NCI-H1092 treated with DMSO at 0.1 percent for 48 hours (cell line): ENCODE results near the gene SLC17A6.

Source experiments
- DNase-seq: peaks from one replicate; lab custom pipeline; 2025; lab: John Stamatoyannopoulos, UW

SLC17A6 gene

GRCh38 chr11:22389526-22390282, 51.5 kb downstream of the SLC17A6 start:
- no peak for DNase-seq

GRCh38 chr11:22390283-22390655, 52.1 kb downstream of the SLC17A6 start:
- DNase-seq: no peak

DNA sequence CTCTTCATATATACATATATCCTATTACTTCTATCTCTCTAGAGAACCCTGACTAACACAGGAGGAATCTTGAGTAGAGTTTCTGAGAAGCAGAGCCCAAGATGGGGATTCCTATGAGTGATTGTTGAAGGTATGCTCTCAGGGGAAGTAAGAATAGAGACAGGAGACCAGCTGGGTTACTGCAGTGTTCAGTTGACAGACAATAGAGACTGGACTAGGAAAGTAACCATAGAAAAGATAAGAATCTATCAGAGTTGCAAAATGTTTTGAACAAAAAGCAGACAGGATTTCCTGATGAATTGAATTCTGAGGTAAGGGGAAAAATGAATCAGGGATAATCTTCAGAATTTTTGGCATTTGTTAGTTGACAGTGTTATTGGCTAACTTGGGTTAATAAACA, 54.4 kb downstream of the SLC17A6 start:
- DNase-seq: no peak

- DNase-seq: no peak
Measured at GRCh38 chr11:22405377-22405776, 67.2 kb downstream of the SLC17A6 start.

DNA sequence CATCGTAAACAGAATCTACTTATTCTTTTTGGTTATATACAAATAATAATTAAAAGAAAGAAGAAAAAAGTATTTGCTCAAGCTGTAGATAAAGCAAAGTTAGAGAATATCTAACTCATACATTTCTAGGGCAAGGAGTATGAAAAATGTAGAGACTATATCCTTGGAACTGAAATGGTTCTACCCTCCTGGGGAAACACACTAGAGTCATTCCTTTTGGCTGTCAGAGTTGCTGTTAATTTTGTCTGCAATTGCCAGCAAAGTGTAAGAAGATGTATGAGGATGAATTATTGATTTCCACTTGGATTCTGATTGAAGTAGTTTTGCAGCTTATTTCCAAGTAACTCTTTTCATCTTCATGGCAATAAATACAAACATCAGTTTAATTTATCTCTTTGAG, 69.1 kb downstream of the SLC17A6 start:
- DNase-seq: peak; percentile 7

- DNase-seq: peak; percentile 76
Measured at GRCh38 chr11:22407921-22408320, 69.7 kb downstream of the SLC17A6 start.

- no peak for DNase-seq
Measured at GRCh38 chr11:22415476-22415875, 77.3 kb downstream of the SLC17A6 start.

DNA sequence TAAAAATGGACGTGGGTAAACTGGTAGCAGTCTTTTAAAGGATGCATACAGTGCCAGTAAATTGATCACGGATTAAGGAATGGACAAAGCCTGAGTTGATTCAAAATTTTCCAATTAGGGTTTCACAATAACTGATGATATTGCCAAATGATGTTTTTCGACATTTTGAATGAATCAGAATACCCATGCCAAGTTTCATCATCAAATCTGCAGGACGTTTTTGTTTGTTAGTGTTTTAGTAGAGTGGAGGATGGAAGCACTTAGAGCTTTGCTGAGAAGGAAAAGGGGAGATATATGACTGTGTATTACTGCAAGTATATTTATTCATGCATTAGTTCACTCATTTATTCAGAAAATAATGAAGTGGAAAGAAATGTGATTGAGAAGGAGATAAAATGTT, 78.3 kb downstream of the SLC17A6 start:
- DNase-seq: no peak

DNA sequence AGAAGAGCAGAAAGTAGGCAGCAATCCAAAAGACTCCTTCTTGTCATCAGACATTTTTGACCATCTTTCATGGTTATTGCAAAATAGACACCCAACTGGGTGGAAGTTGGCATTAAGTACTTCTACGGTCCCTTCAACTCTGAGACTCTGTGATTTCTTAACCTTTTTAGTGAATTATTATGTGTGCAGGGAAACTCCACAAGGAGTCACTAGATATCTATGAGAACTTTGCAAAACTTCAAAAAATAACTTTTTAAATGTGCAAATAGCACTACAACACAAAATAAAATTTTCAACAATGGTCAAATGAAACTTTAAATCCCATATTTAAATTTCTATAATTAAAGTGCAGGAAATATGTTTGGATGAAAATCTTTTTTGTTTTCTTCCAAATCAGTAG, 88.7 kb downstream of the SLC17A6 start:
- no peak for DNase-seq
